DOHH2 (cell line): ENCODE measurements around the gene MICU2.

Source experiments
- H3F3A ChIP-seq: fragments of 200-600 bp; sonication (generic), shearing (Covaris generic); 2 replicates; pipeline ENCODE4 v1.6.0; 2016; ENCODE audit warnings: antibody characterized with exemption, mild to moderate bottlenecking; ENCODE audit not compliant: control insufficient read depth, insufficient read depth
- H3K27ac ChIP-seq: fragments of 200-600 bp; sonication (generic); 2 replicates; pipeline ENCODE4 v1.5.1; 2014; ENCODE audit warnings: low read depth, mild to moderate bottlenecking, low read length, moderate library complexity
- H3K27me3 ChIP-seq: fragments of 200-600 bp; sonication (generic); 2 replicates; pipeline ENCODE4 v1.6.1; 2014; ENCODE audit warnings: mild to moderate bottlenecking, low read length, mixed read lengths; ENCODE audit not compliant: control insufficient read depth
- H3K36me3 ChIP-seq: fragments of 200-600 bp; sonication (generic); 2 replicates; pipeline ENCODE4 v1.6.1; 2014; ENCODE audit warnings: mild to moderate bottlenecking, low read length, moderate library complexity, mixed read lengths; ENCODE audit not compliant: control insufficient read depth
- H3K4me1 ChIP-seq: fragments of 200-600 bp; sonication (generic); 2 replicates; pipeline ENCODE4 v1.6.1; 2014; ENCODE audit warnings: mild to moderate bottlenecking, low read length, mixed read lengths; ENCODE audit not compliant: control insufficient read depth
- H3K4me2 ChIP-seq: fragments of 200-600 bp; sonication (generic); 2 replicates; pipeline ENCODE4 v1.6.0; 2014; ENCODE audit warnings: mild to moderate bottlenecking, low read length, moderate library complexity
- H3K4me3 ChIP-seq: fragments of 200-600 bp; sonication (generic); 2 replicates; pipeline ENCODE4 v1.5.1; 2014; ENCODE audit warnings: mild to moderate bottlenecking, low read length, mixed read lengths
- H3K79me2 ChIP-seq: fragments of 200-600 bp; sonication (generic); 2 replicates; pipeline ENCODE4 v1.6.1; 2014; ENCODE audit warnings: mild to moderate bottlenecking, low read length, mixed read lengths; ENCODE audit not compliant: control insufficient read depth
- H3K9me2 ChIP-seq: fragments of 200-600 bp; sonication (generic); replicated peaks from 2 replicates; pipeline ENCODE4 v1.6.1; 2014; ENCODE audit warnings: mild to moderate bottlenecking, low read length, mixed read lengths; ENCODE audit not compliant: control insufficient read depth
- H3K9me3 ChIP-seq: fragments of 200-600 bp; sonication (generic); 2 replicates; pipeline ENCODE4 v1.6.1; 2014; ENCODE audit warnings: antibody characterized with exemption, low read length, mixed read lengths; ENCODE audit not compliant: control insufficient read depth, insufficient read depth
- H4K20me1 ChIP-seq: fragments of 200-600 bp; sonication (generic); 2 replicates; pipeline ENCODE4 v1.6.0; 2014; ENCODE audit warnings: low read depth, mild to moderate bottlenecking, antibody characterized with exemption, low read length, moderate library complexity; ENCODE audit not compliant: control insufficient read depth, insufficient read depth
- EZH2phosphoT487 ChIP-seq: fragments of 200-600 bp; sonication (generic); IDR thresholded peaks from 2 replicates; pipeline ENCODE4 v1.6.1; 2017; ENCODE audit warnings: borderline replicate concordance, mild to moderate bottlenecking, antibody characterized with exemption, low read length, moderate library complexity, mixed read lengths
- TF ChIP-seq, protein P1 (sequence below): fragments of 200-600 bp; sonication (generic); IDR thresholded peaks from one replicate; pipeline ENCODE4 v1.5.1; 2014; ENCODE audit warnings: antibody characterized with exemption, mild to moderate bottlenecking, low read depth, low read length; ENCODE audit not compliant: poor library complexity, severe bottlenecking

Gene MICU2

DNA sequence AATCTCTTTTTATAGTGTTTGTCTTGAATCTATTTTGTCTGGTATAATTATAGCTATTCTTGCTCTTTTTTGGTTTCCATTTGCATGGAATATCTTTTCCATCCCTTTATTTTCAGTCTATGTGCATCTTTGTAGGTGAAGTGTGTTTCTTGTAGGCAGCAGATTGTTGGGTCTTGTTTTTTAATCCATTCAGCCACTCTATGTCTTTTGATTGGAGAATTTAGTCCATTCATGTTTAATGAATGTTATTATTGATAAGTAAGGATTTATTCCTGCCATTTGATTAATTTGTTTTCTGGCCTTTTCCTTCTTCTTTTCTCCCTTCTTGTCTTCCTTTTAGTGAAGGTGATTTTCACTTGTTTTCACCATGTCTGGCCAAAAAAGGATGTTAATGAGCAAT is 133.2 kb downstream of the MICU2 start:
- Histone ChIP-seq H3K27ac (no peak overlapping the region), H3K9me3 (no peaks in the 10 kb centered on the region), H3K27me3 (0 out of 2 replicates have a peak, but pooled peaks cover 5% of the 10 kb centered on the region), H3K4me1 (no peaks in the 10 kb centered on the region), H3K4me2 (no peak overlapping the region), H3K9me2 (no peaks in the 10 kb centered on the region), H3K79me2 (no peaks in the 10 kb centered on the region), H3F3A (no peaks in the 10 kb centered on the region), H3K36me3 (no peaks in the 10 kb centered on the region), H4K20me1 (no peaks in the 10 kb centered on the region), H3K4me3 (no peak overlapping the region)
- TF ChIP-seq, protein P1, sequence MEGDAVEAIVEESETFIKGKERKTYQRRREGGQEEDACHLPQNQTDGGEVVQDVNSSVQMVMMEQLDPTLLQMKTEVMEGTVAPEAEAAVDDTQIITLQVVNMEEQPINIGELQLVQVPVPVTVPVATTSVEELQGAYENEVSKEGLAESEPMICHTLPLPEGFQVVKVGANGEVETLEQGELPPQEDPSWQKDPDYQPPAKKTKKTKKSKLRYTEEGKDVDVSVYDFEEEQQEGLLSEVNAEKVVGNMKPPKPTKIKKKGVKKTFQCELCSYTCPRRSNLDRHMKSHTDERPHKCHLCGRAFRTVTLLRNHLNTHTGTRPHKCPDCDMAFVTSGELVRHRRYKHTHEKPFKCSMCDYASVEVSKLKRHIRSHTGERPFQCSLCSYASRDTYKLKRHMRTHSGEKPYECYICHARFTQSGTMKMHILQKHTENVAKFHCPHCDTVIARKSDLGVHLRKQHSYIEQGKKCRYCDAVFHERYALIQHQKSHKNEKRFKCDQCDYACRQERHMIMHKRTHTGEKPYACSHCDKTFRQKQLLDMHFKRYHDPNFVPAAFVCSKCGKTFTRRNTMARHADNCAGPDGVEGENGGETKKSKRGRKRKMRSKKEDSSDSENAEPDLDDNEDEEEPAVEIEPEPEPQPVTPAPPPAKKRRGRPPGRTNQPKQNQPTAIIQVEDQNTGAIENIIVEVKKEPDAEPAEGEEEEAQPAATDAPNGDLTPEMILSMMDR = no peak

DNA sequence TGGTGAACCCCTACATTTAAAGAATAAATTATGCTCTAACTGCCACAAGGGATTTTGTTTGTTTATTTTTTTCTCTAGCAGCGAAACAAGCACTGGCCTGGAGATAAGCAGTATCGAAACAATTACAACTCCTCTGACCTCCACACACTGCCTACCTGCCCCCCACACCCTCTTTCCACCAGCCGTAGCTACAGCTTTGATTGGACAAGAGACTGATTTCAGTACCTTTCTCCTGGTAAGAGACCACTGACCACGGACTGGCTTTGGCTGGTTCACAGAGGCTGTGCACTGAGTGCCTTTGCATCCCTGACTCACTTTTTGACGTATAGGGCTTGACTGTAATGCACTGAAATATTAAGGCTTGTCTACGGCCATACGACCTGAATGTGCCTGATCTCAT is 137.4 kb downstream of the MICU2 start:
- 0 out of 2 replicates have a peak, but pooled peaks cover 5% of the 10 kb centered on the region for H3K27me3 ChIP-seq
- H3K9me2 ChIP-seq = no peaks in the 10 kb centered on the region
- H3K9me3 ChIP-seq = no peaks in the 10 kb centered on the region
- H4K20me1 ChIP-seq = no peaks in the 10 kb centered on the region
- H3F3A ChIP-seq = no peaks in the 10 kb centered on the region
- H3K4me3 ChIP-seq = no peak overlapping the region
- TF ChIP-seq, protein P1 = no peak
- no peak for TF ChIP-seq EZH2phosphoT487
- H3K4me2 ChIP-seq = no peak overlapping the region
- H3K4me1 ChIP-seq = no peaks in the 10 kb centered on the region
- no peak overlapping the region for H3K27ac ChIP-seq
- no peaks in the 10 kb centered on the region for H3K36me3 ChIP-seq
- H3K79me2 ChIP-seq = no peaks in the 10 kb centered on the region

DNA sequence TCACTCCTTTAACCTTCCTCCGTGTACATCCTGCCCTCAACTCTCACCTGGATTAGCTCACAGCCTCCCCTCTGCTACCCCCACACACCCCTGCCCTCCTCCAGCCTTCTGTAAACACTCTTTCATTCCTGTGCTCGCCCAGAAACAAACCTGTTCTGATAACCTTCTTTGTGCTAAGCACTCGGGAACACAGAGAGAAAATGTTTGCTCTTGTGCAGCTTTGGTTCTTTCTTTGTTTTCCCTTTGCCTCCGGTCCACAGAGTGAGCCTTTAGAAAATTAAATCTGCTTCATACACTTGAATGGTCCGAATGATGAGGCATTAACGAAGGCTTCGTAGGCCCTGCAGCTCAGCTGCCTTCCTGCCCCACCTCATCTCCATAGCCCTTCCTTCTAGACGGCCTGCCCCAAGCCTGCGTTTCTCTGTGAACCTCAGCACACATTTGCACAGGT is 138.2 kb downstream of the MICU2 start:
- H3K79me2 ChIP-seq = no peaks in the 10 kb centered on the region
- no peaks in the 10 kb centered on the region for H3F3A ChIP-seq
- H3K27ac ChIP-seq = no peak overlapping the region
- no peaks in the 10 kb centered on the region for H3K4me1 ChIP-seq
- H3K9me2 ChIP-seq = no peaks in the 10 kb centered on the region
- 0 out of 2 replicates have a peak, but pooled peaks cover 5% of the 10 kb centered on the region for H3K27me3 ChIP-seq
- no peak overlapping the region for H3K4me2 ChIP-seq
- TF ChIP-seq, protein P1 = no peak
- TF ChIP-seq EZH2phosphoT487 = no peak
- no peaks in the 10 kb centered on the region for H3K36me3 ChIP-seq
- H3K4me3 ChIP-seq = no peak overlapping the region
- H4K20me1 ChIP-seq = no peaks in the 10 kb centered on the region
- no peaks in the 10 kb centered on the region for H3K9me3 ChIP-seq
